Mesendoderm (in vitro differentiated cells): ENCODE results near the gene CRYBA4.

Experiments used
- DNase-seq: peaks from one replicate; pipeline ENCODE4 v3.0.0; 2013
- H2AK5ac ChIP-seq: 2 replicates; pipeline ENCODE4 v1.6.1; 2013; ENCODE audit warnings: low read length, inconsistent platforms
- H2BK120ac ChIP-seq: 2 replicates; pipeline ENCODE4 v1.6.1; 2013; ENCODE audit warnings: low read depth, mild to moderate bottlenecking, low read length, moderate library complexity, mixed read lengths
- H2BK15ac ChIP-seq: replicated peaks from 2 replicates; pipeline ENCODE4 v1.6.1; 2013; ENCODE audit warnings: low read depth, mild to moderate bottlenecking, moderate library complexity
- H2BK5ac ChIP-seq: 2 replicates; pipeline ENCODE4 v1.6.1; 2013; ENCODE audit warnings: low read length, inconsistent platforms
- H3K18ac ChIP-seq: 2 replicates; pipeline ENCODE4 v1.6.1; 2013; ENCODE audit warnings: mild to moderate bottlenecking, low read length, mixed read lengths
- H3K23ac ChIP-seq: one replicate; pipeline ENCODE4 v1.6.1; 2013; ENCODE audit warnings: low read length
- H3K27ac ChIP-seq: 2 replicates; pipeline ENCODE4 v1.5.1; 2013; ENCODE audit warnings: low read depth, mild to moderate bottlenecking, inconsistent platforms, low read length, moderate library complexity
- H3K27me3 ChIP-seq: 2 replicates; pipeline ENCODE4 v1.6.1; 2013; ENCODE audit warnings: low read length, control low read depth, mild to moderate bottlenecking, inconsistent platforms; ENCODE audit not compliant: insufficient read depth, poor library complexity
- H3K36me3 ChIP-seq: 2 replicates; pipeline ENCODE4 v1.6.1; 2013; ENCODE audit warnings: low read length, inconsistent platforms; ENCODE audit not compliant: control insufficient read depth, insufficient read depth
- H3K4ac ChIP-seq: one replicate; pipeline ENCODE4 v1.6.1; 2013; ENCODE audit warnings: low read depth, mild to moderate bottlenecking, low read length, moderate library complexity
- H3K4me1 ChIP-seq: 2 replicates; pipeline ENCODE4 v1.6.1; 2013; ENCODE audit warnings: low read depth, low read length, inconsistent platforms; ENCODE audit not compliant: control insufficient read depth
- H3K4me2 ChIP-seq: 2 replicates; pipeline ENCODE4 v1.6.1; 2013; ENCODE audit warnings: low read length
- H3K4me3 ChIP-seq: 2 replicates; pipeline ENCODE4 v1.5.1; 2013; ENCODE audit warnings: mild to moderate bottlenecking, low read length
- H3K56ac ChIP-seq: one replicate; pipeline ENCODE4 v1.6.1; 2013; ENCODE audit warnings: low read length
- H3K79me1 ChIP-seq: 2 replicates; pipeline ENCODE4 v1.6.1; 2013; ENCODE audit warnings: low read length, inconsistent platforms
- H3K79me2 ChIP-seq: 2 replicates; pipeline ENCODE4 v1.6.1; 2013; ENCODE audit warnings: mild to moderate bottlenecking, low read length; ENCODE audit not compliant: control insufficient read depth, insufficient read depth
- H3K9ac ChIP-seq: 2 replicates; pipeline ENCODE4 v1.6.1; 2013; ENCODE audit warnings: low read length, inconsistent platforms
- H4K5ac ChIP-seq: one replicate; pipeline ENCODE4 v1.6.1; 2013; ENCODE audit warnings: low read length
- H4K8ac ChIP-seq: one replicate; pipeline ENCODE4 v1.6.1; 2013; ENCODE audit warnings: low read depth, mild to moderate bottlenecking, control low read depth, low read length, moderate library complexity
- WGBS: extraction: QIAGEN DNeasy Blood & Tissue Kit; methylation state at CpG from one replicate; pipeline ENCODE4 v1.1.7; 2013; ENCODE audit warnings: low lambda C conversion rate, missing lambda C conversion rate; ENCODE audit not compliant: insufficient coverage; ENCODE audit errors: extremely low coverage; 5-methylcytosine and 5-hydroxymethylcytosine counted together

CRYBA4 gene

GRCh38 chr22:26579331-26579886 is 42.4 kb upstream of the CRYBA4 start:
- H3K27ac ChIP-seq = peak overlapping the region; percentile 54
- no CpG with 5 or more reads among the region's 10 CpGs for WGBS
- no peak overlapping the region for H3K9ac ChIP-seq
- peak overlapping the region; percentile 49 for H3K56ac ChIP-seq
- no peaks in the 10 kb centered on the region for H3K27me3 ChIP-seq
- H2BK120ac ChIP-seq = no peak overlapping the region
- no peak overlapping the region for H3K4me3 ChIP-seq
- DNase-seq = no peak
- H4K5ac ChIP-seq = no peak overlapping the region
- peaks cover 24% of the 10 kb centered on the region for H3K79me1 ChIP-seq
- H3K79me2 ChIP-seq = peaks cover 80% of the 10 kb centered on the region
- H4K8ac ChIP-seq = no peak overlapping the region
- H2BK15ac ChIP-seq = no peak overlapping the region
- H3K23ac ChIP-seq = no peak overlapping the region
- peaks cover 15% of the 10 kb centered on the region for H3K4me1 ChIP-seq
- no peak overlapping the region for H3K18ac ChIP-seq
- H3K4me2 ChIP-seq = no peak overlapping the region
- H3K36me3 ChIP-seq = peaks cover 9% of the 10 kb centered on the region
- H3K4ac ChIP-seq = peak overlapping the region; percentile 22
- H2BK5ac ChIP-seq = no peak overlapping the region
- no peak overlapping the region for H2AK5ac ChIP-seq

GRCh38 chr22:26580240-26580962 is 41.4 kb upstream of the CRYBA4 start:
- no peaks in the 10 kb centered on the region for H3K27me3 ChIP-seq
- H3K79me1 ChIP-seq = peaks cover 16% of the 10 kb centered on the region
- H3K36me3 ChIP-seq = peaks cover 7% of the 10 kb centered on the region
- no peak overlapping the region for H2BK5ac ChIP-seq
- H3K4ac ChIP-seq = no peak overlapping the region
- no peak overlapping the region for H4K8ac ChIP-seq
- no peak overlapping the region for H3K23ac ChIP-seq
- no peak overlapping the region for H2BK15ac ChIP-seq
- peaks cover 14% of the 10 kb centered on the region for H3K4me1 ChIP-seq
- peak; percentile 72 for DNase-seq
- no peak overlapping the region for H2BK120ac ChIP-seq
- H3K56ac ChIP-seq = peak overlapping the region; percentile 49
- WGBS = no CpG with 5 or more reads among the region's 13 CpGs
- H3K9ac ChIP-seq = peak overlapping the region; percentile 27
- H3K4me3 ChIP-seq = no peak overlapping the region
- H3K79me2 ChIP-seq = peaks cover 80% of the 10 kb centered on the region
- no peak overlapping the region for H4K5ac ChIP-seq
- H3K18ac ChIP-seq = no peak overlapping the region
- H3K4me2 ChIP-seq = no peak overlapping the region
- H3K27ac ChIP-seq = peak overlapping the region; percentile 54
- no peak overlapping the region for H2AK5ac ChIP-seq

- Histone ChIP-seq H3K56ac (peak overlapping the region; percentile 50), H3K18ac (no peak overlapping the region), H4K5ac (no peak overlapping the region), H2BK120ac (no peak overlapping the region), H2BK5ac (no peak overlapping the region), H2AK5ac (no peak overlapping the region), H3K79me1 (peaks cover 14% of the 10 kb centered on the region), H3K4me2 (no peak overlapping the region), H3K27ac (no peak overlapping the region), H2BK15ac (no peak overlapping the region), H3K23ac (no peak overlapping the region), H4K8ac (no peak overlapping the region), H3K27me3 (no peaks in the 10 kb centered on the region), H3K4me1 (peaks cover 15% of the 10 kb centered on the region), H3K4ac (no peak overlapping the region), H3K79me2 (peaks cover 81% of the 10 kb centered on the region), H3K9ac (no peak overlapping the region), H3K36me3 (peaks cover 7% of the 10 kb centered on the region), H3K4me3 (no peak overlapping the region)
- DNase-seq = no peak
- WGBS = no CpG with 5 or more reads among the region's 1 CpG
Observed at GRCh38 chr22:26581026-26581425, 40.7 kb upstream of the CRYBA4 start.

- Histone ChIP-seq H3K79me2 (peaks cover 81% of the 10 kb centered on the region), H3K56ac (no peak overlapping the region), H3K27ac (no peak overlapping the region), H2AK5ac (no peak overlapping the region), H3K27me3 (no peaks in the 10 kb centered on the region), H3K4me2 (no peak overlapping the region), H2BK15ac (no peak overlapping the region), H3K18ac (no peak overlapping the region), H4K5ac (no peak overlapping the region), H3K4me1 (peaks cover 14% of the 10 kb centered on the region), H3K23ac (no peak overlapping the region), H3K79me1 (peaks cover 17% of the 10 kb centered on the region), H2BK5ac (no peak overlapping the region), H3K4me3 (no peak overlapping the region), H2BK120ac (no peak overlapping the region), H3K4ac (no peak overlapping the region), H3K36me3 (peaks cover 7% of the 10 kb centered on the region), H4K8ac (no peak overlapping the region), H3K9ac (no peak overlapping the region)
- no peak for DNase-seq
- no CpG with 5 or more reads among the region's 8 CpGs for WGBS
Observed at GRCh38 chr22:26581633-26582168, 40.1 kb upstream of the CRYBA4 start.

- Histone ChIP-seq H3K4me2 (no peak overlapping the region), H4K5ac (no peak overlapping the region), H3K4me3 (no peak overlapping the region), H3K56ac (no peak overlapping the region), H2BK15ac (no peak overlapping the region), H3K79me2 (peaks cover 86% of the 10 kb centered on the region), H4K8ac (no peak overlapping the region), H3K27ac (no peak overlapping the region), H3K27me3 (no peaks in the 10 kb centered on the region), H2BK5ac (no peak overlapping the region), H3K36me3 (peaks cover 7% of the 10 kb centered on the region), H3K79me1 (peaks cover 13% of the 10 kb centered on the region), H3K4me1 (peaks cover 15% of the 10 kb centered on the region), H2AK5ac (no peak overlapping the region), H3K4ac (no peak overlapping the region), H3K23ac (no peak overlapping the region), H3K18ac (no peak overlapping the region), H3K9ac (no peak overlapping the region), H2BK120ac (no peak overlapping the region)
- no peak for DNase-seq
- no CpG with 5 or more reads among the region's 4 CpGs for WGBS
Observed at GRCh38 chr22:26584010-26584409, 37.8 kb upstream of the CRYBA4 start.
